Breast epithelium (tissue), 4 donors: Measurements from ENCODE around the gene PLIN1. TPM values are rescaled to one million over a fixed set of nuclear protein-coding genes. Genes with fewer than 3 reads are reported as not detected.

Source experiments
- DNase-seq, 2 donors: peaks; one replicate each; pipeline ENCODE4 v3.0.0-alpha.2; 2019; ENCODE audit warnings: low spot score in 2 of 2
- H3K27ac ChIP-seq, 2 donors: fragments of 200-600 bp; sonication (generic) in 1 of 2; one replicate each; pipeline ENCODE4 v1.5.1; 2016 to 2019; ENCODE audit warnings: mild to moderate bottlenecking in 1 of 2
- H3K27me3 ChIP-seq, 2 donors: fragments of 200-600 bp; sonication (generic) in 1 of 2; one replicate each; pipeline versions ENCODE4 v1.5.1 to v1.6.0; 2017 to 2019; ENCODE audit warnings: control low read depth in 1 of 2, mild to moderate bottlenecking in 1 of 2
- H3K36me3 ChIP-seq: fragments of 200-600 bp; one replicate; pipeline ENCODE4 v1.5.1; 2019
- H3K4me1 ChIP-seq, 2 donors: fragments of 200-600 bp; sonication (generic); one replicate each; pipeline ENCODE4 v1.5.1; 2016 to 2019; ENCODE audit warnings: control low read depth in 1 of 2
- H3K4me3 ChIP-seq, 3 donors: fragments of 200-600 bp; sonication (generic); 1 replicate in 2 of 3; 2 replicates in 1 of 3; pipeline ENCODE4 v1.5.1; 2016 to 2019; ENCODE audit warnings: mild to moderate bottlenecking in 3 of 3, moderate library complexity in 2 of 3
- H3K9me3 ChIP-seq, 2 donors: fragments of 200-600 bp; sonication (generic) in 1 of 2; one replicate each; pipeline ENCODE4 v1.5.1; 2016 to 2019; ENCODE audit warnings: control low read depth in 1 of 2
- POLR2A ChIP-seq: fragments of 450-650 bp; IDR thresholded peaks from one replicate; pipeline ENCODE4 v1.6.1; 2016; ENCODE audit warnings: antibody characterized with exemption, mild to moderate bottlenecking, moderate library complexity
- POLR2AphosphoS5 ChIP-seq, 3 donors: sonication (generic); formaldehyde crosslinking; IDR thresholded peaks; one replicate each; pipeline ENCODE4 v1.6.1; 2017; ENCODE audit warnings: antibody characterized with exemption in 3 of 3
- intact Hi-C: fragments of 100-400 bp; cut with DNase I; formaldehyde crosslinking; loops from one replicate; pipeline ENCODE4 v1.15.1; 2023; ENCODE audit warnings: low total_unique reads
- total RNA-seq, 3 donors: library from RNA; depleted of rRNA; stranded (reverse); fragments of >200 nt; gene quantifications; one replicate each; pipeline ENCODE4 v1.1.0, GENCODE V29; 2016
- TF ChIP-seq, protein P1 (sequence below), 3 donors: fragments of 450-650 bp; IDR thresholded peaks; one replicate each; pipeline ENCODE4 v1.5.1; 2016 to 2017; ENCODE audit warnings: antibody characterized with exemption in 3 of 3, mild to moderate bottlenecking in 3 of 3, moderate library complexity in 3 of 3

Gene PLIN1
- total RNA-seq, 3 donors from 2014 or later = 114 to 2,292 (median 132) TPM

DNA sequence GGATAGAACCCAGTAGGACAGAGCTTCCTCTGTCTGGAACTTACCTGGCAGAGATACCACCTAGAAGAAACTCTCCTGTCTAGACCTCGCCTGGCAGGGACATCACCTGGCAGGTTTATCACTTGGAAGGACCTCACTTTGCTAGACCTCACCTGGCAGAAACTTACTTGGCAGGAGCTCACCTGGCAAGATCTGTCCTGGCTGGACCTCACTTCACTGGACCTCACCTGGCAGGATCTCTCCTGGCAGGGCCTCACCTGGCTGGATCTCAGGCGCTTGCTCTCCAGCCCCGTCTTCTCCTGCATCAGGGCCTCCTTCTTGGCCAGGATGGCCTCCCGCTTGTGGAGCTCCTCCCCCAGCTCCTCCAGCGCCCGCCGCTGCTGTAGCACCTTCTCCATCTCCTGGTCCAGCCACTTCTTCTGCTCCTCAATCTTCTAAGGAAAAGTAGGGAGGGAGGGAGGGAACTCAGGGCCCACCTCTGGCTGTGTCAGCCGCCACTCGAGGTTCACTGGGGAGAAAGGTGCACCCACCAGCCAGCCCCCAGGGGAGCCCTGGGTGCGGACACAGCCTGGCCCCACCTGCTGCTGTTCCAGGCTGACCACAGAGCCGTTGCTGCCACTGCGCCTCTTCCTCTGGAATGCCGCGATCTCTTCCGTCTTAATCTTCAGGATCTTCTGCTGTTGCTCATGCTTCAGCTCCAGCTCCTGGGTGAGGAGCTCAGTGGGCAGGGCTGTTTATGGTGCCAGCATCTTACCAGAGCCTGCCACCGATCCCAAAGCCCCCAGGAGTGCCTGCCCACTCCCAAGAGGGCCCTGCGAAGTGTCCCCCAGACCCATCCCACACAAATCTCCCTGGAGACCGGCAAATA, 46.4 kb downstream of the PLIN1 start:
- TF ChIP-seq, protein P1, sequence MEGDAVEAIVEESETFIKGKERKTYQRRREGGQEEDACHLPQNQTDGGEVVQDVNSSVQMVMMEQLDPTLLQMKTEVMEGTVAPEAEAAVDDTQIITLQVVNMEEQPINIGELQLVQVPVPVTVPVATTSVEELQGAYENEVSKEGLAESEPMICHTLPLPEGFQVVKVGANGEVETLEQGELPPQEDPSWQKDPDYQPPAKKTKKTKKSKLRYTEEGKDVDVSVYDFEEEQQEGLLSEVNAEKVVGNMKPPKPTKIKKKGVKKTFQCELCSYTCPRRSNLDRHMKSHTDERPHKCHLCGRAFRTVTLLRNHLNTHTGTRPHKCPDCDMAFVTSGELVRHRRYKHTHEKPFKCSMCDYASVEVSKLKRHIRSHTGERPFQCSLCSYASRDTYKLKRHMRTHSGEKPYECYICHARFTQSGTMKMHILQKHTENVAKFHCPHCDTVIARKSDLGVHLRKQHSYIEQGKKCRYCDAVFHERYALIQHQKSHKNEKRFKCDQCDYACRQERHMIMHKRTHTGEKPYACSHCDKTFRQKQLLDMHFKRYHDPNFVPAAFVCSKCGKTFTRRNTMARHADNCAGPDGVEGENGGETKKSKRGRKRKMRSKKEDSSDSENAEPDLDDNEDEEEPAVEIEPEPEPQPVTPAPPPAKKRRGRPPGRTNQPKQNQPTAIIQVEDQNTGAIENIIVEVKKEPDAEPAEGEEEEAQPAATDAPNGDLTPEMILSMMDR (IDR thresholded peaks at IDR 0.05) = no peak
- TF ChIP-seq POLR2AphosphoS5 (IDR thresholded peaks at IDR 0.05) = no peak
- TF ChIP-seq POLR2A = no peak
- Histone ChIP-seq H3K4me3 (no peak overlapping the region), H3K36me3 (no peaks in the 10 kb centered on the region), H3K27me3 (no peaks in the 10 kb centered on the region), H3K27ac (no peak overlapping the region), H3K9me3 (no peaks in the 10 kb centered on the region), H3K4me1 (no peaks in the 10 kb centered on the region)
- no peak for DNase-seq
- intact Hi-C loops = no loop called here

GRCh38 chr15:89631902-89632264, 47.3 kb downstream of the PLIN1 start:
- Histone ChIP-seq H3K36me3 (peaks cover 4% of the 10 kb centered on the region), H3K9me3 (no peaks in the 10 kb centered on the region), H3K27me3 (no peaks in the 10 kb centered on the region), H3K4me1 (no peaks in the 10 kb centered on the region), H3K27ac (no peak overlapping the region), H3K4me3 (no peak overlapping the region)
- no peak for TF ChIP-seq POLR2AphosphoS5 (IDR thresholded peaks at IDR 0.05)
- TF ChIP-seq, protein P1 (IDR thresholded peaks at IDR 0.05) = no peak
- TF ChIP-seq POLR2A = no peak
- DNase-seq = no peak
- intact Hi-C loops = no loop called here

DNA sequence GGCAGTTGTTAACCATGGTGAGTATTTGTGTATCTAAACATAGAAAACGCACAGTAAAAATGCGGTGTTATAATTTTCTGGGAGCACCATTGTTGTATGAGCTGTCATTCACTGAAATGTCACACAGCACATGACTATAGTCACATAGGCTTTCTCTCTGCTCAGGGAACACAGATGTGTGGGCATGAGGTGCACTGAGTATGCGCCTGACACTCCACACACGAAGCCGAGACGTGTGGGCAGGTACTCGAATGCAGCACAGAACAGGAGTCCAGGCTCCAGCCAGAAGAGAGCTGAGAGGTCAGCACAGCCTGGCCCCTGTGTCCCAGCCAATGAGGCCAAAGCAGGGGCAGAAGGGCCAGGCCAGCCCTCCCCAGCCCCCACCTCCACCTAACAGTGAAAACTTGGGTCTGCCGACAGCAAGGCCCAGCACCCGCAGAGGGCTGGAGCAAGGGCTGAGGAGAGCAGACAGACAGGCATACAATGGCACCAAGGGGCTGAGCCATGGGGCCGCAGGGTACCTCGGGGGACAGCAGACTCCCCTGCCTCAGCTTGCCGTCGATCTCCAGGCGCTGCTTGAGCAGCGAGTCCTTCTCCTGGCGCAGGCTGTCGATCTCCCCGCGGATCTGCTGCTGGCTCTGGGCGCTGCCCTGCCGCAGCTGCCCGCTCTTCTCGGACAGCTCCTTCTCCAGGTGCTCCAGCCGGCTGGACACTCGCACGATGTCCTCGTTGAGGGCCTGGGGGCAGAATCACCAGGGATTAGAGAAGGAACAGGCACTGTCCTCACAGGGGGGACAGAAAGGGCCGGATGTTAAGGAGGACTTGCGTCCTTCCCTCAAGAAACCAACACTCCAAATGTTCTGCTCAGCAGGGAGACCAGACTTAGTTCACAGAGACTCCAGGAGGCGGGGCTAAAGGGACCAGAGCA, 47.9 kb downstream of the PLIN1 start:
- H3K27ac ChIP-seq = no peak overlapping the region
- H3K36me3 ChIP-seq = peaks cover 4% of the 10 kb centered on the region
- no peaks in the 10 kb centered on the region for H3K9me3 ChIP-seq
- no peaks in the 10 kb centered on the region for H3K27me3 ChIP-seq
- intact Hi-C loops = no loop called here
- no peaks in the 10 kb centered on the region for H3K4me1 ChIP-seq
- H3K4me3 ChIP-seq = no peak overlapping the region
- no peak for DNase-seq
- TF ChIP-seq, protein P1 (IDR thresholded peaks at IDR 0.05) = no peak
- TF ChIP-seq POLR2A = no peak
- no peak for TF ChIP-seq POLR2AphosphoS5 (IDR thresholded peaks at IDR 0.05)

DNA sequence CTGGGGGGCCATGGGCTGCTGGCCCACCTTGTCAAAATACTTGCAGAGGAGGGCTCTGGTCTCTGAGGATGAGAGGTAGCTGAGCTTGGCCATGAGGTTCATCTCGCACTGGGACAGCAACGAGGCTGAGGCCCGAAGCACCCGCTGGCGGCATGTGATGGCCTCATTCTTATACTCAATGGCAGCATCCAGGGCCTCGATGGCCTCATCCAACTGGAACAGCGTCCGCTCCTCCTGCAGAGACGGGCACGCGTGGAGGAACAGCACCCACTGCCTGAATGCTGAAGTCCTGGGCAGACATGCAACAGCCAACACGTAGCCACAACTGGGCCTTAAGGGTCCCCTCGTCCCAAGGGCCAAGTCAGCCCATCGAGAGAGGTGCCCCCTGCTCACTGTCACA, 48.9 kb downstream of the PLIN1 start:
- Histone ChIP-seq H3K9me3 (no peaks in the 10 kb centered on the region), H3K4me1 (no peaks in the 10 kb centered on the region)
- intact Hi-C loops = no loop called here

More for the DNA sequence above, 48.9 kb downstream of the PLIN1 start:
- Histone ChIP-seq H3K36me3 (peaks cover 4% of the 10 kb centered on the region), H3K4me3 (no peak overlapping the region), H3K27me3 (no peaks in the 10 kb centered on the region), H3K27ac (no peak overlapping the region)
- no peak for DNase-seq
- TF ChIP-seq POLR2A (no peak), POLR2AphosphoS5 (IDR thresholded peaks at IDR 0.05) (no peak)
- TF ChIP-seq, protein P1 (IDR thresholded peaks at IDR 0.05) = no peak
